GM19455 (cell line): ENCODE results near the gene GNAQ.
"Not testable (repeated sequence)": the region's sequence is repeated elsewhere in the genome, so short reads cannot be mapped to it uniquely, and the experiment has no call there.

Source experiments
- ATAC-seq: cut with Tn5 transposase; IDR thresholded peaks from one replicate; pipeline ENCODE4 v1.9.1; 2021; ENCODE audit not compliant: unreplicated experiment

The GNAQ gene

DNA sequence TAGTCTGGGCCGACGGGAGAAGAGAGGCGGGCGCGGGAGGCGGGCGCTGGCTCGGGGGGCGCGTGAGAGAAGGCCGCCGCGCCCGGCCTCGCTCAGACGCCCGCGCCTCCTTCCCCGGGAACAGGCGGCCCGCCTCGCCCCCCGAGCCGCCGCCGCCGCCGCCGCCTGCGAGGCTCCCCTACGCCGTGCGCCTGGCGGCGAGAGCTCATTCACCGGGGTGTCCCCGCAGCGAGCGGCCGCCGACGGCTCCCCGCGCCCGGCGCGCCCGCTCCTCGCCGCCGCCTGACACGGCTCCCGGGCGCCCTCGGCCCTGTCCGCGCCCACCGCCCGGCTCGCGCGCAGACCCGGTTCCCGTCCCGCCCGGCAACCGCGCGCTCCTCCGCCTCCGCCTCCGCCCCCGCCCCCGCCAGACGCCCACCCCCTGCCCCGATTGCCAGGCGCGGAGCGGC, at the start of gene GNAQ:
Gene GNAQ (minus strand): TSS at position 368 of the 449 bp plus-strand sequence. CDS start 576 bp downstream, outside the sequence.
- no peak for ATAC-seq

DNA sequence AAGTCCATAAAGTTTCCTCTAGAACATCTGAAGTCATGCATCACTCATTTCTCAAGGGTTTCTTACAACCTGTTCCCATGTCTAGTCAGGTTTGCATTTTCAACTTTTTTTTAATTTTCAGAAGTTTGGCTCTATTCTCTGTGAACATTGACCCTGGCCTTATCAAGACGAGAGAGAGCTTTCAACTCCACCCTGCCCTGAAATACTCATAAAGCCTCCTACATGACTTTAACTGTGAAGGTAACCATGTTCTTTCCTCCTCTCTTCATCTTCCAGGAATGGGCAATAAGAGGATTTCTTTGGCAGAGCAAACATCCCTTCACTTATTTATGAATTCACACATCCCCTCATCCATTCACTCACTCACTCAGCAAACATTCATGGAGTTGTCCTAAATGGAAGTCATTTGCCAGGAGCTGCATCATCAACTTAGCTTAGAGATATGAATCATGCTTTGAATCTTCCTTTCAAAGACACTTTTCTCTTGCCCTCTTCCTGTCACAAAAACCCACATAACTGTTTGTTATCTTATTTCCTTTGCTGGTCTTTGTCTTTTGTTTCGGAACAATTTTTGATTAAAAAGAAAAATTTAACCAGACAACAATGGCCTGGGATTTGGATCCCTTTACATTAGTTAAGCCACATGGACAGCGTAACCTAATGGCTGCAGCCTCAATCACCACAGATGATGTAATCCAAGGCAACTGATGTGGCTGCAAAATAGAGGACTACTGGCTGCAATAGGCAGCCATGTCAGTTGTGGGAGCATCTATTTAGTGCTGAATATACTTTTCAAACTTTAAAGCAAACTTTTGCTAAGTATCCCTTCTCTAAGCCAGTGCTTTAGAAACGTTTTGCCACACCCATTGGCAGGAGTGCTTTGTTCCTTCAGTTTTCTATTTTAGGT, 43.0 kb upstream of the GNAQ start:
- no peak for ATAC-seq

DNA sequence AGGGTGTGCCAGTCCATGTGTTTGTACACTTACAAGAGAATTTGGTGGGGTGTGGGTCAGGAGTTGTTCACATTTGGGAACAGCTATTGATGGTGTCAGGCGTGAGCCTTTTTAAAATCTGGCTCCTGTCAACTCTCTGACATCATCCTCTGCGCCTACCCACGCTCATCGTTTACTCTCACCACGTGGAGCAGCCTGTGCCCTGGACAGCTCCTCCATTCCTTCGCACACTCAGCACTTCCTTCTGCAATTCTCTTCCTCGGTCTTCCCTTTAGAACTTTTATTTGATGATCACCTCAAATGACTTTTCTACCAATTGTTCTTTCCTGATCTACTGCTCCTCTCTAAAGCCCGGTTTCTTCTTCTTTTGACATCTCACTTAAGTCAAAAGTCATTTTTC, 42.1 kb upstream of the GNAQ start:
- no peak for ATAC-seq

DNA sequence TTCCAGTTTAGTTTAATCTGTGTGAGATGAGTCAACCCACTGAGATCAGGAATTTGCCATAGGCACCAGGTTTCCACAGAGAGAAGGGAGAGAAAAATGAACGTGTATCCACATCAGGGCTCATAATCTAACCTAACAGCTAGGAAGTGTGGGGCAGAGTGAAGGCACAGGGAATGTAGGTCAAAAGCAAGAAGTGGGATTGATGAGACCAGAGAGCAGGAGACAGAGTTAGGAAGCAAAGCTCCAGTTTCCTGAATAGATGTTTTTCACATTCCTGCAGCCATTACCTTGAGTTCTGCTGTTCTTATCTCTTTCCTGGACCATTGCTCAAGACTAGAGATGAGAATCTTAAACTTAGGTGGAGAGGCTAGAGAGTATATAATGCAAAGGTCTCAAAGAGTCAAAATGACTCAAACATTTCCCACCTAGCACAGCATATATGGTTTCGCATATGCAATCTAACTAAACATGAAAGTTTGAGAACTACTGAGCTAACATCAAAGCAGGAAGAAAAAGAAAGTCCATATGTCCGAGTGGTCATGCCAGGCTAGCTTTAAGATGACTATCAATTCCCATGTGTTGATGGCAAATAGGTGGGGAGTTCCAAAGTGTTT, 41.1 kb upstream of the GNAQ start:
- ATAC-seq = no peak

DNA sequence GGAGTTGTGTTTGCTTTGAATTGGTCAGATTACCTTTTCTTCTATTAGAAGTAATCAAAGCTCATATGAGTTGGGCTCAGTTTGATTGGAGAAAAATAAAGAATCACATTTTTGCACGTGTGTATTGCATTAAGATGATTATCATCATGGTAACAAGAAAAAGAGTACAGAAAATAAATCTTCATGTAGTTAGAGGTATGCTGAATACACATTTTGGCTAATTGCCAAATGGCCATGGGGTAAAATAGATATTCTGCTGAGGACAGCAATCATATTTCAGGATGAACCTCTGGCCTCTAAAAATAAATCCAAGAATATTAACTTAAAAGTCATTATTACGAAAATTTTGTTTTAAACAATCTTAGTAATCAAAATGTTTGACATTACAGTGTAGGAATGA, 38.9 kb upstream of the GNAQ start:
- no peak for ATAC-seq

DNA sequence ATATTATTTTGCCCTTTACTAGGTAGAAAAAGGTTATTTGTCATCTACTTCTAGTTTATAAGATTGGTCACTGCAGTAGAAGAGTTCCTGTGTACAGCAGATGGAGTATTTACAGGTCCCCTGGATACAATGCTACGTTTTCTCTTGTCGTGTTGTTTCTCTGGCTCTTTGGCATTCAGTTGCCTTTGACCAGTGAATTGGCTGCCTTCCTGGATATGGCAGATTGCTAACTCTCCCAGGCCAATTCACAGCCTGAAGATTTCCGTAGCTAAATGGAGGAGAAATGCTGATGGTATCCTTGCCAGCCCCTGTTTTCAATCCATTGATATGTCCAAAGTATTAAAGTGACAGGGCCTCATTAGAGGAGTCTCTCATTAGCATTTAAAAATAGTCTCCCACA, 32.5 kb upstream of the GNAQ start:
- ATAC-seq = no peak

DNA sequence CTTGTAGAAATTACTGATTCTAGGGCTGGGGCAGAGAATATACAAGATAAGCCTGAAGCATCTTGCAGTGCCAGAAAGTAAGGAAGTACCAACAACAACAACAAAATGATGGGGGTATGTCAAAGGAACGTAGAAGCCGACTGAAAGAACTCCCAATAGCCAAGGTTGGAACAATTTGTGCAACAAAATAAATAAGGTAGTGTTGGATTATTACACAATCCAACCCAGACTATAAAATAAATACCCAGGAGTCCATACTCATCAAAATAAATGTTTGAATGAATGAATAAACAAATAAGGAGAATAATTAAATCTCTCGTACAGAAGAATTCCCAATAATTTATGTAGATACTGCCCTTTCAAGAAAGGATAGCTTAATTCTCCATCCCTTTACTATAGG, 31.1 kb upstream of the GNAQ start:
- ATAC-seq = no peak

DNA sequence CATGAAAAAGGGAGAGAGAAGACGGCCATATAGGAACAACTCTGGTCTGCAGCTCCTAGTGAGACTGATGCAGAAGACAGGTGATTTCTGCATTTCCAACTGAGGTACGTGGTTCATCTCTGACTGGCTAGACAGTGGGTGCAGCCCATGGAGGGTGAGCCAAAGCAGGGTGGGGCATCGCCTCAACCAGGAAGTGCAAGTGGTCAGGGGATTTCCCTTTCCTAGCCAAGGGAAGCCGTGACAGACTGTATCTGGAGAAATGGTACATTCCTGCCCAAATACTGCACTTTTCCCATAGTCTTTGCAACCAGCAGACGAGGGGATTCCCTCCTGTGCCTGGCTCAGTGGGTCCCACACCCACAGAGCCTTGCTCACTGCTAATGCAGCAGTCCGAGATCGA, 22.6 kb upstream of the GNAQ start:
- not testable (repeated sequence) for ATAC-seq

DNA sequence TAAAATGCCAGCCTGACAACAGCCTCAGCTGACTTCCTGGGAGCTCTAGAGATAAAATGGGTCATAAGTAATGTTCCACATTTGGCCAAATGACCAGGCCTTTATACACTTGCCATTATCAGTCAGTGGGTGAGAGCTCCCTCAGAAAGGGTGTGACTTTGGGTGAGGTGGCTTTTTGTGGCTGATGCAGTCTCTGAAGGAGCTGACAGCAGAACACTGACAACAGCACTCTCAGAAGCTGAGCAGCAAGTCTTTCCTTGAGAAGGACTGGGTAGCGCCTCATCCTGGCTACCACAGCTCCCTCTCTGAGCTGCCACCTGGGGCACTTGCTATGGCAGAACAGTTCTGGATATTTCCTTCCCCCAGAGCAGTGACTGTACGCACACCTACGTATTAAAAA, 22.0 kb upstream of the GNAQ start:
- no peak for ATAC-seq

DNA sequence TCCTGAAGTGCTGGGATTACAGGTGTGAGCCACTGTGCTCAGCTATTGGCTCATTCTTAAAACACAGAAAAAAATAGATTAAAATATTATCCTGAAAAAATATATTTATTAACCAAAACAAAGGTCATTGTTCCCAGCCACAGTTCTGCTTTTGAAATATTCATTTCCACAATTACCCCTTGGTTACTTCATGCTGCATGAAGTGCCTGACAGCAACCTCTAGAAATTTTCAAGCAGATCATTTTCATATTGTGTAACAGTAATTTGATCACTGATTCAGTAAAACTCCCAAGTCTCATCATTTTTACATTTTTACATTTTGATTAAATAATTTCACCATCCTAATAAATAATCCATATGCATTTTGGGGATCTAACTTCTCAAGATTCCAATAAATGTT, 18.8 kb upstream of the GNAQ start:
- ATAC-seq = no peak

DNA sequence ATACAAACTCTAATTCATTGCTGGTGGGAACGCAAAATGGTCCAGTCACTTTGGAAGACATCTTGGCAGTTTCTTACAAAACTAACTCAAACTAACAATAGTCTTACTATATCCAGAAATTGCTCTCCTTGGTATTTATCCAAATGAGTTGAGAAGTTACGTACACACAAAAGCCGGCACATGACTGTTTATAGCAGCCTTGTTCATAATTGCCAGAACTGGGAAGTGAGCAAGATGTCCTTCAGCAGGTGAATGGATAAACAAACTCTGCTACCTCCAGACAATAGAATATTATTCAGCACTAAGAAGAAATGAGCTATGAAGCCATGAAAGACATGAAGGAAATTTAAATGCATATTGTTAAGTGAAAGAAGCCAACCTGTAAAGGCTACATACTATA, 17.9 kb upstream of the GNAQ start:
- ATAC-seq = no peak

DNA sequence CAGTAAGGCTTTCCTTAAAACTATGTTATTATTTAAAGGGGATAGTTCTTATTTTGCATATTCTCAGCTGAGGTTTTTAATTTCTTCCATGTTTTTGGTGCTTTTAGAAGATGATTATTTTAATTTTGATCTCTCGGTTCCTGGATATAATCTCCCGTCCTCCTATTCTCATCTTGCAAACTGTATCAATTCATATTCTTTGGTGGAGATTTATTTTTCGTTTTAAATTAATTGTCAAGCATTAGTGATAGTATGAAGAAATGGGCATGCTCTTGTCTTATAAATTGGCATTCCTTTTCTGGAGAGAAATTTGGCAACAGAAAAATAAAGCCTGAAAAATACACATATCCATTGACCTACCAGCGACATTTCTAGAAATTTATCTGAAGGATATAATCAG, 15.5 kb upstream of the GNAQ start:
- no peak for ATAC-seq

DNA sequence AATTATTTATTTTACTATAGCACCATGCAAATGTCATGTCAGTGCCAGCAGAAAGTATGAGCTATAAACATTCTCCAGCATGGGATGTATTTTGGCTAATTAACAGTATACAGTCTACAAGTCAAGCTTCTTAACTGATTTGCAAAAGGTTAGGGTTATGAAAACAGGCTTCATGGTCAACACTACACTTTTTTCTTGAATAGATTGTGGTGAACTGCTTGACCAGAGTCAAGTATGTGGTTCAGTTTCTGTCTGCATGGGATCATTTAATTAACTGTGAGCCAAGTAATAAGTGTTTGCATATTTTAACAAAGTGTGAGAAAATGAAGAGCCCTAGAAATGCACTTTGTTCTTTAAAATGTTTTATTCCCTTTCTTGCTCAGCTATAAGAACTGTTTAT, 14.5 kb upstream of the GNAQ start:
- ATAC-seq = no peak

DNA sequence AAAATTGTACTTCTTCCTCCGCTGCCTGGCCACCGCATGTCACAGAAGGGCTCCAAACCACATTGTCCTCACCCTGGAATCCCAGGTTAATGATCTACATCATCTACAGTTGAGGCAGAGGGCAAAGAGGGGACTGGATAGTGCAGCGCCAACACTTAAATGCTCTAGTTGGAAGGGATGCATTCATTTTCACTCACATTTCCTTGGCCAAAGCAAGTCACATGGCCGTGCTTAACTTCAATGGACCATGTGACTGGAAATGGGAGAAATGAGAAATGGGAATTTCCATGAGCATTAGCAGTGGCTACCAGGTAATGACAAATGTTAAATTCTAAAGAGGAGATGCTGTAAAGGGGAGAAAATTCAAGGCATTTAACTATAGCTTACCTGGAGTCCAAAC, 13.3 kb upstream of the GNAQ start:
- no peak for ATAC-seq

DNA sequence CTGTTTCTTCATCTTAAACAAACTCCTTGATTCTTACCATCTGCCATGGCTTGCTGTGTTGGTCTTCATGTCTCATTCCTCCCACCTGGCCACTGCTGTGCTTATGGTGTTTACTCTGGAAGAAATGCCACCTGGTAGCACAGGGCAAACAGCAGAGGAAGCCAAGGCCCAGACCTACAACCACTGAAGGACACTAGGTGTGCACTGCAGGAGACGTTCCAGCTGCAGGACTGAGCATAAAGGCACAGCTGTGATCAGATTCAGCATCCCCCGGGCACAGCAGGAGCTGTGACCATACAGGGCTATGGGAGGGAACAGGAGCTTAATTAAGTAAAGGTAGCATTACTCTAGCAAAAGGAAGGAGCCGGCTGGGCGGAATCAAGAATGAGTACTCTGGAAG, 12.6 kb upstream of the GNAQ start:
- no peak for ATAC-seq

DNA sequence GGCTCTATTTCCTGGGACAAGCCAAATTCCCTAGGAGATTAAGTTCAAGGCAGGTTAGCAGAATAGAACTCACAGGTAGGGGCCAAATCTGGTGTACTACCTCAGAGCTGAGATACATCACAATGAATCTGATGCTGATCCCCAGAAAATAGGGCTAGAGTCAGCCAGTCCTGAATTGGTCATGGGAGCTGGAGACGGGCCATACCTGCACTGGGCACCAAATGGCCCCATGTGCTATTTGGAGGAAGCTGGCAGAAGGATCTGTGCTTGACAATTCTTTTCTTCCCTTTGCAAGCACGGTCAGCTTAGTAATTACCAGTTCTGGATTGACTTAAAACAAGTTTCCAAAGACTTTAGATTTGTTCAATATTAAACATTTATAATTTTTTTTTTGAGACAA, 10.4 kb upstream of the GNAQ start:
- no peak for ATAC-seq

DNA sequence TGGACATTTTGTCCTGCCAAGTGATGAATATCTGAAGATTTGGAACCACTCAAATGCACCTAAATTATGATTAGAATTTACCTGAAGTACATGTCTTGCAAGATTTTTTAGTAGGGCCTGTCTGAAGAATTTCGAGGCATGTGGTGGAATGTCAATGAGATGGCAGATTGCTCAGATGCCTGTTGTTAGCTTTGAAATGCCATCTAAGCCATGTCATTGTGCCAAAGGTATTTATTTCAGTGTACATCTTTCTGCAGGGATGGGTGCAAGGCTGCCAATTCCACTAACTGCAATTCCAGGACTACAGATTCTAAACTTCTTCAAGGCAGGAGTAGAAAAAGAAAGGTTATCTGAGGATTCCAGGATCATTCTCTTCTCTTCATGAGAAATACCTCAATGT, 9.1 kb upstream of the GNAQ start:
- ATAC-seq = no peak

DNA sequence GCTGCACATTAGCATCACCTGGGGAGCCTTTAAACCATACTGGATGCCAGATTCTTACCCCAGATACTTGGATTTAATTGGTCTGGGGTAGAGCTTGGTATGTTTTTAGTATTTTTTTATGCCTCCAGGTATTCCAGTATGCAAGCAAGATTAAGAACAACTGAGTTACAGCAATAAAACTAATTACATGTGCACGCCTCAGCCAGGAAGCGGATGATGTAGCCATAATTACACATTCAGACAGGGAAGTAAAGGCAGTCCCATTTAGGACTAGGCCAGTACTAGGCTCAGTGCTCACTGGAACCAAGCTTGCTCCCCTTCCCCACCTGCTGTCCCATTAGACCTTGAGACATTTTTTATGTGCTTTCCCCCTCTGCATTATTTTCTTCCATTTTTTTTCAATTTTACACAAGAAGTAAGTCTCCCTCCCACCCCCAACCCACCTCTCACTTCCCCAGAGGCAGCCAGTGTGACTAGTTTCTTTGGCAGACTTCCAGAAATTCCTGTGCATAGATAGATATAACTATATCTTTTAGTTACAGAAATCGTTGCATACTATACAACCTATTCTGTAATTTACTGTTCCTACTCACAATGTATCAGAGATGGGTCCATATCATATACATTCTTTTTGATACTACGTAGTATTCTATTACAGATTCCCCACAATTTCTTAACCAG, 7.1 kb upstream of the GNAQ start:
- no peak for ATAC-seq

DNA sequence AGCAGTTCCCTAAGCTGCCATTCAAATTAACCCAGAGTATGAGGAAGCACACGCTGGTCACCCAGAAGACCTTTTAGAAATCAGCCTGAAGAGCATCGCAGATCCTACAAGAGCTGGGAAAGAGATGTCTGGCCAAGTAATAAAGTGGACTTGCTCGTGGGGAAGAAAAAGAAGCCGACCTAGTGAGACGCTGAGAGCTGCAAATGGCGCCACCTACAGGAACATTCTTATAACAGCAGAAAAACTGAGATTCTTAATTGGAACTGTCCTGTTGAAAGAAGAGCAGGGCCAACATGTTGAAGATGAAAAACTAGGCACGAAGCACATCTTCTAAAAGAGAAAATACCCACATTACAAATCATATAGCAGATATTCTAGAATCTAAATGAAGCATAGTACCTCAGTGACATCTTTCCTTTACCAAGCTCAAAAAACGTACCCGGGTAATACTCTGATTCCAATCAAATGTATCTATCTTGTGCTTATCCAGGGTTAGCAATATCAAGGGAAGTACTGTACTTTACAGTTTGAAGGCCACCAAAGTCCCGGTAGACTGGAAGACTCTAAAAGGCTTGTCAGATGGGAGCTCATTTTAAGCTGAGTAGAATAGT, 3.9 kb upstream of the GNAQ start:
- ATAC-seq = no peak

DNA sequence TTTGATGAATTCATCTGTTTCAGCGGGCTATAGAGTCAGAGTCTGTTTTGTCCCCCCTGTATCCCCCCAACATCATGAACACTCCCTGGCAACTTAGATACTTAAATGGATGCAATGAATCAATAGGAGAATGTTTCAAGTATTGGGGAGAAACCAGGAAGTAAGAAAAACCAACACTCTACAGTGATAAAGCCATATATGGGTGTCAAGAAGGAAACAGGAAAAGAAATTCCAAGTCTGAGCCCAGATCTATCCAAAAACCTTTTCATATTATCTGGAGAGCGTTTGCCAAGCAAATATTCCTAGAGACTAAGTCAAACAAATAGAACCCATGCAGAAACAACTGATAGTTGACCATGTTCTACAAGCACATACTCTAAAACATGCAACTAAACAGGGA, 2.3 kb upstream of the GNAQ start:
- no peak for ATAC-seq

DNA sequence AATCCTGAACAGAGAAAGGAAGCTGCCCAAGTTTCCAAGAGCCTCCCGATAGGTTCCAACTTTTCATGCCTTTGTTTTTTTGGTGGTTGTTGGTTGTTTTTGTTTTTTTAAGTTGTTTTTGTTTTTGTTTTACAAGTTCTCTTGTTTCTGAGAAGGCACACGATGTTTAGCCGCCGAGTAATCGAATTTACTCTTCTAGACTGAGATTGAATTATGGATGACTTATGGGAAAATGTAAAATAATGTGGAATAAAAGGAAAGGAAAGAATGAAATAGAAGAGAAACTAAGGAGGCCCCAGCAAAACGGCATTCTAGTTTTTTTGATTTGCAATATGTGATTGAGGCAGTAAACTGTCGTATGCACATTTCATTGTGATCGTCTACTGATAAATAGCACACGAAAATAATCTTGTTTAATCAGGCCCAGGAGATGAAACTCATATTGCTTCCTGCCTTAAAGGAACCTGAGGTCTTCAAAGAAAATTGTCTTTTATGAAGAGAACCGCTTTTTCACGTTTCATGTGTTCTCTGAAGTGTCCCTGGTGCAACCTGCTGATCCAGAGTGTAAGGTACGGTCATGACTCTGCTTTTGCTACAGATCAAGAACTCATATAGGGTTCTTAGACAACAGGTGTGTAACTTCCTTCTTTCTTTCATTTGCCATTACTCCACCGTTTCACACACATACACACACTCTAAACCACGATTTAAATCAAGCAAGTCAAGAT, 1.3 kb upstream of the GNAQ start:
- ATAC-seq = no peak
